ENCODE results near the gene RAB3C. TPM values are rescaled to one million over a fixed set of nuclear protein-coding genes. Genes with fewer than 3 reads are reported as not detected.
A peak's percentile ranks its signal among the peaks of the same experiment; 100 is the strongest.
"Not testable (repeated sequence)": the region's sequence is repeated elsewhere in the genome, so short reads cannot be mapped to it uniquely, and the experiment has no call there.

The RAB3C gene, protein sequence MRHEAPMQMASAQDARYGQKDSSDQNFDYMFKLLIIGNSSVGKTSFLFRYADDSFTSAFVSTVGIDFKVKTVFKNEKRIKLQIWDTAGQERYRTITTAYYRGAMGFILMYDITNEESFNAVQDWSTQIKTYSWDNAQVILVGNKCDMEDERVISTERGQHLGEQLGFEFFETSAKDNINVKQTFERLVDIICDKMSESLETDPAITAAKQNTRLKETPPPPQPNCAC
- under 1 TPM; 0.02 to 0.04 TPM for polyA plus RNA-seq

- 1 to 2% methylated on average over 43 of the region's 43 CpGs for WGBS, 2 donors
- H3K4me3 ChIP-seq (ENCODE audit: low read depth in 1 of 2, low read length in 2 of 2): peak within 1 kb of the TSS; percentile 37 to 45
These were observed at the start of gene RAB3C for GRCh38 chr5:58582803-58583491. Gene RAB3C, plus strand, starts transcription at chr5:58583075. Its CDS starts 134 bp downstream, at chr5:58583209.

DNA sequence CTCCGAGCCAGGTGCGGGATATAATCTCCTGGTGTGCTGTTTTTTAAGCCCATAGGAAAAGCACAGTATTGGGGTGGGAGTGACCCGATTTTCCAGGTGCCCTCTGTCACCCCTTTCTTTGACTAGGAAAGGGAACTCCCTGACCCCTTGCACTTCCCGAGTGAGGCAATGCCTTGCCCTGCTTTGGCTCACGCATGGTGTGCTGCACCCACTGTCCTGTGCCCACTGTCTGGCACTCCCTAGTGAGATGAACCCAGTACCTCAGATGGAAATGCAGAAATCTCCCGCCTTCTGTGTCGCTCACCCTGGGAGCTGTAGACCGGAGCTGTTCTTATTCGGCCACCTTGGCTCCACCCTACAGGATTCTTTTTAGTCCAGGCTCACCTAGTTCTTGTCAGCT, 40.9 kb upstream of the RAB3C start:
- H3K4me1 ChIP-seq (ENCODE audit: control insufficient read depth in 2 of 2, insufficient read depth in 2 of 2, low read length in 1 of 2); H3K9me3 ChIP-seq (ENCODE audit: control insufficient read depth in 2 of 2, insufficient read depth in 1 of 2, low read depth in 1 of 2, low read length in 1 of 2); H3K36me3 ChIP-seq (ENCODE audit: control insufficient read depth in 2 of 2, insufficient read depth in 2 of 2, low read length in 1 of 2); H3K27me3 ChIP-seq (ENCODE audit: control insufficient read depth in 1 of 2, insufficient read depth in 2 of 2, low read length in 2 of 2); H3K4me3 ChIP-seq (ENCODE audit: low read depth in 1 of 2, low read length in 2 of 2); H3K27ac ChIP-seq (ENCODE audit: low read depth in 2 of 2, low read length in 1 of 2): not testable (repeated sequence)
- 90 to 93% methylated on average over 9 of the region's 9 CpGs for WGBS, 2 donors

More at GRCh38 chr5:58582803-58583491, at the start of gene RAB3C:
- H3K9me3 ChIP-seq (ENCODE audit: control insufficient read depth in 2 of 2, insufficient read depth in 1 of 2, low read depth in 1 of 2, low read length in 1 of 2): peaks cover 0 to 3% of the 10 kb centered on the region in 2 donors
- H3K36me3 ChIP-seq (ENCODE audit: control insufficient read depth in 2 of 2, insufficient read depth in 2 of 2, low read length in 1 of 2): no peaks in the 10 kb centered on the region
- H3K4me1 ChIP-seq (ENCODE audit: control insufficient read depth in 2 of 2, insufficient read depth in 2 of 2, low read length in 1 of 2): peaks cover 4 to 14% of the 10 kb centered on the region in 2 donors
- no peak within 1 kb of the TSS for H3K27ac ChIP-seq (ENCODE audit: low read depth in 2 of 2, low read length in 1 of 2)
- H3K27me3 ChIP-seq (ENCODE audit: control insufficient read depth in 1 of 2, insufficient read depth in 2 of 2, low read length in 2 of 2): peaks cover 0 to 5% of the 10 kb centered on the region in 2 donors

- Histone ChIP-seq H3K27ac (ENCODE audit: low read depth in 2 of 2, low read length in 1 of 2) (no peak overlapping the region), H3K9me3 (ENCODE audit: control insufficient read depth in 2 of 2, insufficient read depth in 1 of 2, low read depth in 1 of 2, low read length in 1 of 2) (no peaks in the 10 kb centered on the region), H3K4me3 (ENCODE audit: low read depth in 1 of 2, low read length in 2 of 2) (no peak overlapping the region), H3K36me3 (ENCODE audit: control insufficient read depth in 2 of 2, insufficient read depth in 2 of 2, low read length in 1 of 2) (no peaks in the 10 kb centered on the region), H3K27me3 (ENCODE audit: control insufficient read depth in 1 of 2, insufficient read depth in 2 of 2, low read length in 2 of 2) (no peaks in the 10 kb centered on the region), H3K4me1 (ENCODE audit: control insufficient read depth in 2 of 2, insufficient read depth in 2 of 2, low read length in 1 of 2) (no peaks in the 10 kb centered on the region)
- WGBS, 2 donors: 72 to 82% methylated on average over 1 of the region's 1 CpG
These were observed 40.2 kb upstream of the RAB3C start for GRCh38 chr5:58542709-58543108.

- WGBS, 2 donors: 87 to 94% methylated on average over 2 of the region's 2 CpGs
- Histone ChIP-seq H3K36me3 (ENCODE audit: control insufficient read depth in 2 of 2, insufficient read depth in 2 of 2, low read length in 1 of 2) (no peaks in the 10 kb centered on the region), H3K4me3 (ENCODE audit: low read depth in 1 of 2, low read length in 2 of 2) (no peak overlapping the region), H3K4me1 (ENCODE audit: control insufficient read depth in 2 of 2, insufficient read depth in 2 of 2, low read length in 1 of 2) (no peaks in the 10 kb centered on the region), H3K27me3 (ENCODE audit: control insufficient read depth in 1 of 2, insufficient read depth in 2 of 2, low read length in 2 of 2) (no peaks in the 10 kb centered on the region), H3K27ac (ENCODE audit: low read depth in 2 of 2, low read length in 1 of 2) (no peak overlapping the region), H3K9me3 (ENCODE audit: control insufficient read depth in 2 of 2, insufficient read depth in 1 of 2, low read depth in 1 of 2, low read length in 1 of 2) (no peaks in the 10 kb centered on the region)
These were observed 39.2 kb upstream of the RAB3C start for GRCh38 chr5:58543723-58544122.

- no peaks in the 10 kb centered on the region for H3K27me3 ChIP-seq (ENCODE audit: control insufficient read depth in 1 of 2, insufficient read depth in 2 of 2, low read length in 2 of 2)
- H3K27ac ChIP-seq (ENCODE audit: low read depth in 2 of 2, low read length in 1 of 2): no peak overlapping the region
- no peaks in the 10 kb centered on the region for H3K9me3 ChIP-seq (ENCODE audit: control insufficient read depth in 2 of 2, insufficient read depth in 1 of 2, low read depth in 1 of 2, low read length in 1 of 2)
- no peak overlapping the region for H3K4me3 ChIP-seq (ENCODE audit: low read depth in 1 of 2, low read length in 2 of 2)
- 43 to 53% methylated on average over 1 of the region's 1 CpG for WGBS, 2 donors
- H3K4me1 ChIP-seq (ENCODE audit: control insufficient read depth in 2 of 2, insufficient read depth in 2 of 2, low read length in 1 of 2): no peaks in the 10 kb centered on the region
- H3K36me3 ChIP-seq (ENCODE audit: control insufficient read depth in 2 of 2, insufficient read depth in 2 of 2, low read length in 1 of 2): no peaks in the 10 kb centered on the region
These were observed 38.7 kb upstream of the RAB3C start for GRCh38 chr5:58544195-58544594.

GRCh38 chr5:58544926-58545325, 37.9 kb upstream of the RAB3C start:
- H3K36me3 ChIP-seq (ENCODE audit: control insufficient read depth in 2 of 2, insufficient read depth in 2 of 2, low read length in 1 of 2): no peaks in the 10 kb centered on the region
- H3K4me1 ChIP-seq (ENCODE audit: control insufficient read depth in 2 of 2, insufficient read depth in 2 of 2, low read length in 1 of 2): no peaks in the 10 kb centered on the region
- H3K27ac ChIP-seq (ENCODE audit: low read depth in 2 of 2, low read length in 1 of 2): no peak overlapping the region
- 56 to 67% methylated on average over 2 of the region's 2 CpGs for WGBS, 2 donors
- no peaks in the 10 kb centered on the region for H3K27me3 ChIP-seq (ENCODE audit: control insufficient read depth in 1 of 2, insufficient read depth in 2 of 2, low read length in 2 of 2)
- H3K9me3 ChIP-seq (ENCODE audit: control insufficient read depth in 2 of 2, insufficient read depth in 1 of 2, low read depth in 1 of 2, low read length in 1 of 2): no peaks in the 10 kb centered on the region
- H3K4me3 ChIP-seq (ENCODE audit: low read depth in 1 of 2, low read length in 2 of 2): no peak overlapping the region

GRCh38 chr5:58545912-58546311, 37.0 kb upstream of the RAB3C start:
- Histone ChIP-seq H3K9me3 (ENCODE audit: control insufficient read depth in 2 of 2, insufficient read depth in 1 of 2, low read depth in 1 of 2, low read length in 1 of 2) (no peaks in the 10 kb centered on the region), H3K36me3 (ENCODE audit: control insufficient read depth in 2 of 2, insufficient read depth in 2 of 2, low read length in 1 of 2) (no peaks in the 10 kb centered on the region), H3K4me1 (ENCODE audit: control insufficient read depth in 2 of 2, insufficient read depth in 2 of 2, low read length in 1 of 2) (no peaks in the 10 kb centered on the region), H3K27ac (ENCODE audit: low read depth in 2 of 2, low read length in 1 of 2) (no peak overlapping the region), H3K4me3 (ENCODE audit: low read depth in 1 of 2, low read length in 2 of 2) (no peak overlapping the region), H3K27me3 (ENCODE audit: control insufficient read depth in 1 of 2, insufficient read depth in 2 of 2, low read length in 2 of 2) (no peaks in the 10 kb centered on the region)

GRCh38 chr5:58548068-58548467, 34.8 kb upstream of the RAB3C start:
- Histone ChIP-seq H3K36me3 (ENCODE audit: control insufficient read depth in 2 of 2, insufficient read depth in 2 of 2, low read length in 1 of 2) (no peaks in the 10 kb centered on the region), H3K4me1 (ENCODE audit: control insufficient read depth in 2 of 2, insufficient read depth in 2 of 2, low read length in 1 of 2) (no peaks in the 10 kb centered on the region), H3K9me3 (ENCODE audit: control insufficient read depth in 2 of 2, insufficient read depth in 1 of 2, low read depth in 1 of 2, low read length in 1 of 2) (no peaks in the 10 kb centered on the region), H3K27me3 (ENCODE audit: control insufficient read depth in 1 of 2, insufficient read depth in 2 of 2, low read length in 2 of 2) (no peaks in the 10 kb centered on the region), H3K27ac (ENCODE audit: low read depth in 2 of 2, low read length in 1 of 2) (no peak overlapping the region), H3K4me3 (ENCODE audit: low read depth in 1 of 2, low read length in 2 of 2) (no peak overlapping the region)
- WGBS, 2 donors: 81 to 83% methylated on average over 2 of the region's 2 CpGs

GRCh38 chr5:58551492-58551891, 31.4 kb upstream of the RAB3C start:
- no peaks in the 10 kb centered on the region for H3K27me3 ChIP-seq (ENCODE audit: control insufficient read depth in 1 of 2, insufficient read depth in 2 of 2, low read length in 2 of 2)
- H3K4me3 ChIP-seq (ENCODE audit: low read depth in 1 of 2, low read length in 2 of 2): no peak overlapping the region
- H3K4me1 ChIP-seq (ENCODE audit: control insufficient read depth in 2 of 2, insufficient read depth in 2 of 2, low read length in 1 of 2): no peaks in the 10 kb centered on the region
- 87 to 89% methylated on average over 1 of the region's 1 CpG for WGBS, 2 donors
- no peak overlapping the region for H3K27ac ChIP-seq (ENCODE audit: low read depth in 2 of 2, low read length in 1 of 2)
- no peaks in the 10 kb centered on the region for H3K36me3 ChIP-seq (ENCODE audit: control insufficient read depth in 2 of 2, insufficient read depth in 2 of 2, low read length in 1 of 2)
- H3K9me3 ChIP-seq (ENCODE audit: control insufficient read depth in 2 of 2, insufficient read depth in 1 of 2, low read depth in 1 of 2, low read length in 1 of 2): no peaks in the 10 kb centered on the region
